Fibroblast of the aortic adventitia (primary cell): ENCODE results near the gene ECPAS. TPM values are rescaled to one million over a fixed set of nuclear protein-coding genes. Genes with fewer than 3 reads are reported as not detected.

ENCODE experiments used
- DNase-seq: peaks from one replicate; pipeline ENCODE4 v3.0.0-alpha.2; 2010; ENCODE audit warnings: low read depth
- H3K4me3 ChIP-seq: 2 replicates; pipeline ENCODE4 v1.5.1; 2011; ENCODE audit warnings: low read depth, mild to moderate bottlenecking, control low read depth, low read length, moderate library complexity
- total RNA-seq: library from RNA; depleted of rRNA; stranded (reverse); fragments of >200 nt; gene quantifications from 2 replicates; pipeline ENCODE4 v1.2.3, GENCODE V29; 2012; ENCODE audit warnings: low replicate concordance
- TF ChIP-seq, protein P1 (sequence below): IDR thresholded peaks from 2 replicates; pipeline ENCODE4 v1.5.1; 2011; ENCODE audit warnings: mild to moderate bottlenecking, low read length, control low read depth, inconsistent platforms; ENCODE audit not compliant: insufficient read depth

Gene ECPAS
- total RNA-seq, 1 donor, result 114 TPM

DNA sequence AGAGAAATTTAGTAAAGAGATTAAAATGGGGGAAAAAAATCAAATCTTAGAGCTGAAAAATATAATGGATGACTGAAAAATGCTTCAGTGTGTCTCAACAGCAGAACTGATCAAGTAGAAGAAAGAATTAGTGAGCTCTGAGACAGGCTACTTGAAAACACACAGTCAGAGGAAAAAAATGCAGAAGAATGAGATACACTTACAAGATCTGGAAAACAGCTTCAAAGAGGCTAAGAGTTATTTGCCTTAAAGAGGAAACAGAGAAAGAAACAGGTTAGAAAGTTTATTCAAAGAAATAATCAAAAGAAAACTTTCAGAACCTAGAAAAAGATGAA lies 83.7 kb downstream of the ECPAS start:
- DNase-seq, result peak; percentile 4
- TF ChIP-seq, protein P1, sequence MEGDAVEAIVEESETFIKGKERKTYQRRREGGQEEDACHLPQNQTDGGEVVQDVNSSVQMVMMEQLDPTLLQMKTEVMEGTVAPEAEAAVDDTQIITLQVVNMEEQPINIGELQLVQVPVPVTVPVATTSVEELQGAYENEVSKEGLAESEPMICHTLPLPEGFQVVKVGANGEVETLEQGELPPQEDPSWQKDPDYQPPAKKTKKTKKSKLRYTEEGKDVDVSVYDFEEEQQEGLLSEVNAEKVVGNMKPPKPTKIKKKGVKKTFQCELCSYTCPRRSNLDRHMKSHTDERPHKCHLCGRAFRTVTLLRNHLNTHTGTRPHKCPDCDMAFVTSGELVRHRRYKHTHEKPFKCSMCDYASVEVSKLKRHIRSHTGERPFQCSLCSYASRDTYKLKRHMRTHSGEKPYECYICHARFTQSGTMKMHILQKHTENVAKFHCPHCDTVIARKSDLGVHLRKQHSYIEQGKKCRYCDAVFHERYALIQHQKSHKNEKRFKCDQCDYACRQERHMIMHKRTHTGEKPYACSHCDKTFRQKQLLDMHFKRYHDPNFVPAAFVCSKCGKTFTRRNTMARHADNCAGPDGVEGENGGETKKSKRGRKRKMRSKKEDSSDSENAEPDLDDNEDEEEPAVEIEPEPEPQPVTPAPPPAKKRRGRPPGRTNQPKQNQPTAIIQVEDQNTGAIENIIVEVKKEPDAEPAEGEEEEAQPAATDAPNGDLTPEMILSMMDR, result no peak

DNA sequence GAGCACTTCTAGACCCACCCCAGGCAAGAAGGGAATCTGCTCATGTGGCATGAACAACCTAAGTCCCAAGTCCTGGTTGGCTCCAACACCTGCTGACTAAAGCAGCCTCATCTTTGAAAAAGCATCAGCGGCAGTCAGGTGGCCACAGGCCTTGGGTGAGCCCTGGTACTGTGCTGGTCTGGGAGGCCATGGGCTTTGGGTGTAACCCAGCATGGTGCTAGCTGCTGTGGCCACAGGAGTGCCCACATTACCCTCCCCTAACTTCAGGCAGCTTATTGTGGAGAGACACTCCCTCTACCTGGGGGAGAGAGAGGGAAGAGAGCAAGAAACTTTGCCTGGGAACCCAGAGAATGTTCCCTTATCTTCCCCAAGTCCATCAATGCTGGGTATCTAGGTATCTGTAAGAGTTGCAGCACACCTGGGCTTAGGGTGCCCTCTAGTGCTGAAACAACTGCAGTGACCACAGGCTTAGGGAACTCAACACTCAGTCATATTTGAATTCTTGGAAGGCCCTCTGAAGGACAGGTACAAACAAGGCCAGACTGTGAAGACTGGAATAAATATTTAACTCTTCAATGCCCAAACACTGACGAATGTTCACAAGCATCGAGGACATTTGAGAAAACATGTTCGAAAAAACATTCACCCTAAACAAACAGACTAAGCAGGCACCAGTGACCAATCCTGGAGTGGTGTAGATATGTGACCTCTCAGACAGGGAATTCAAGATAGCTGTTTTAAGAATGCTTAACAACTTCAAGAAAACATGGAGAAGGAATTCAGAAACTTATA lies 84.2 kb downstream of the ECPAS start:
- TF ChIP-seq, protein P1, result peak; percentile 47
- DNase-seq, result peak; percentile 37
- no peak overlapping the region for H3K4me3 ChIP-seq

More for the DNA sequence above, 83.7 kb downstream of the ECPAS start:
- H3K4me3 ChIP-seq, result no peak overlapping the region

DNA sequence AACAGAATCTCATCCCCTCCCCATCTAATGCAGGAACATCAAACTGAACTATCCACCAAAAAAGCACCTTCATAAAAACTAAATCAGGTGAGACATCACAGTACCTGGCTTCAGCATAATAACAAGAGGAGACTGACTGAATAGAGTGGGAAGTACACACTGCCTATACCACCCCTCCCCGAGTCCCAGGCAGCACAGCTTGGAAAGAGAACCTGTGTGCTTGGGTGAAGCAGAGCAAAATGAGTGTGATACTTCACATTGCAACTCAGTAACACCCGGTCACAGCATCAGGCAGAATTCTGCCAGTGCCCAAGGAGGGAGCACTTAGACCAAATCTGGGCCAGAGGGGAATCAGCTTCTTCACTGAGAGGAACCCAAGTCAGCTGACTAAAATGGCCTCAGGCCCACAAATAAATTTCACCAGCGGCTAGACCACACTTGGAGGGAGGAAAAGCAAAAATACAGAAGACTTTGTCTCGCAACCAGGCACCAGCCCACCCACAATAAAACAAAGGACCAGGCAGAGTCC lies 84.9 kb downstream of the ECPAS start:
- no peak overlapping the region for H3K4me3 ChIP-seq
- TF ChIP-seq, protein P1, result no peak
- DNase-seq, result no peak

DNA sequence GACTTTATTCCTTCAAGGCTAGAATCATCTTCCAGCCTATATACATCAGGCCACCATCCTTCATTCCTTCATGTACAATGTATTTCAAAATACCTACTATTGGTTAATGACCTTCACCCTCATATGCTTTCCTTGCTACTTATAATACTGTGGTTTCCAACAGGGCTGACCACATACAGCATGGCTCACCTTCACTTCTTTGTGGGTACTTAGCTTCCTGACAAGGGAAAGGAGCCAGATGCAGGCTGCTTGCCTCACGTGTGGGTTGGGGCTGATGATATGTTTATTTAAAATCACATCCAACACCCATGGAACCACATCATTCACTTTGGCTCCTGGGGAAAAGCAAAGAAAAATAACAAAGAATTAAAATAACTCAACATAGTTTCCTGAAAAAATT lies 90.2 kb downstream of the ECPAS start:
- DNase-seq, result no peak
- TF ChIP-seq, protein P1, result no peak
- H3K4me3 ChIP-seq, result no peak overlapping the region

DNA sequence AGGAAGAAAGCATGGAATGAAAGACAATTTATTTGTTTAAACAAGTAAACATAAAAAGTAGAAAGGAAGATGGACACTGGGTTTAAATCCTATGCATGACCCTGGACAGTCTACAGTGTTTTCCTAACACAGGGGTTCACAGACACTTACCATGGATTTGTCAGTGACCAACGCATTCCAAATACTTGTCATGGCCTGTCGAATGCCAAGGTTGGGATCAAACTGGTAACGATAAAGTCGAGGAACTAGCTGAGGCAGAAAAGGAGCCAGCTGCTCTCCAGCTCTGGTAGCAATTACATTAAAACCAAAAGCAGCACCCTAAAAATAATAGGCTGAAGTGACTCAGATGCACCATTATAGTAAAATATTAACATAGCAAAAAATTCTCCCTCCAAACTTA lies 94.8 kb downstream of the ECPAS start:
- DNase-seq, result no peak
- H3K4me3 ChIP-seq, result no peak overlapping the region
- TF ChIP-seq, protein P1, result no peak

DNA sequence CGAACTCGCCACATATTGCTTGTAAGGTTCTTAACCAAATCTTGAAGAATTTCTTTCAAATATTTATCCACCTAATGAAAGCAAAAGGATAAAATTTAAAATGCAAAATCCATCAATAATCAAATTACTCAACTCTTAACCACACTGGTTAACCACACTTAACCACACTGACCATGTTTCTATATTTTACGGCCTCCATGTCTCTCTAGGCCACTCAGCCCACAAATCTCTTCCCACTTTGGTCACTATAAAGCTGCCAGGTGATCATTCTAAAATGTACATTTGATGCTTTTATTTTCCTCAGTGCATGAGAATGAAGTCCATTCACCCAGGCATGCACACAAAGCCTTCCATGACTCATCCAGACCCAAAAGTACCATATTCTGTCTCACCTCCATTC lies 97.8 kb downstream of the ECPAS start:
- no peak overlapping the region for H3K4me3 ChIP-seq
- TF ChIP-seq, protein P1, result no peak
- no peak for DNase-seq
